Stimulated activated CD4-positive, alpha-beta T cell treated with anti-CD3 and anti-CD28 coated beads, Interleukin-1b, Interleukin-23, amount 100 ng/mL, for 1 hour (primary cell): Measurements from ENCODE around the gene FGR.
"Not testable (repeated sequence)": the region's sequence is repeated elsewhere in the genome, so short reads cannot be mapped to it uniquely, and the experiment has no call there.

Source experiments
- DNase-seq, 2 donors: peaks; one replicate each; pipeline ENCODE4 v3.0.0-alpha.2; 2020; ENCODE audit warnings: low read depth in 2 of 2

Gene FGR

DNA sequence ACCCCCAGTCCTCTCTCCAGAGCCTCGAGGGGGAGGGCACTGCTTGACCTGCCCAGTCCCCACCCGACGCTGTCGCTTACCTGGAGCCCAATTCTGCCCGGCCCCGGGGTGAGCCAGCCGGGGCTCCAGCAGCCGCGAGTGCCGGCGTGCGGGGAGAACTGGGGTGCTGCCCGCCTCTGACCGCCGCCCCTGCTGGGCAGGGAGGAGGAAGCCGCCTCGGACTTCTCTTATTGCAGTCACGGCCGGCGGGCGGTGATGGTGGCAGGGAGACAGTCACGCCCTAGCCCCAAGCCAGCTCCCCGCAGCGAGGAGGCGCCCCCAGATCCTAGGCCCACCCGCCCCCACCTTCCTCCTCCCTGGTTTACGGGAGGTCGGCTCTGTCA is at the start of gene FGR:
Gene FGR, minus strand, starts transcription at position 201 of the 383 bp plus-strand sequence. CDS start 11,269 bp downstream, outside the sequence.
- DNase-seq: no peak

- no peak for DNase-seq
Measured at GRCh38 chr1:27684176-27684575, 49.2 kb upstream of the FGR start.

- no peak for DNase-seq
Measured at GRCh38 chr1:27682351-27682944, 47.5 kb upstream of the FGR start.

DNA sequence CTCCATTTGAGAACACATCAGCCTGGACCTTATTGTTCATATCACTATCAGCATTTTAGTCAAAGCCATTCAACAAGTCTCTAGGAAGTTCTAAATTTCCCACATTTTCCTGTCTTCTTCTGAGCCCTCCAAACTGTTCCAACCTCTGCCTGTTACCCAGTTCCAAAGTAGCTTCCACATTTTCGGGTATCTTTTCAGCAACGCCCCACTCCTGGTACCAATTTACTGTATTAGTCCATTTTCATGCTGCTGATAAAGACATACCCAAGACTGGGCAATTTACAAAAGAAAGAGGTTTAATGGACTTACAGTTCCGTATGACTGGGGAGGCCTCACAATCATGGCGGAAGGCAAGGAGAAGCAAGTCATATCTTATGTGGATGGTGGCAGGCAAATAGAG is 46.6 kb upstream of the FGR start:
- not testable (repeated sequence) for DNase-seq

DNA sequence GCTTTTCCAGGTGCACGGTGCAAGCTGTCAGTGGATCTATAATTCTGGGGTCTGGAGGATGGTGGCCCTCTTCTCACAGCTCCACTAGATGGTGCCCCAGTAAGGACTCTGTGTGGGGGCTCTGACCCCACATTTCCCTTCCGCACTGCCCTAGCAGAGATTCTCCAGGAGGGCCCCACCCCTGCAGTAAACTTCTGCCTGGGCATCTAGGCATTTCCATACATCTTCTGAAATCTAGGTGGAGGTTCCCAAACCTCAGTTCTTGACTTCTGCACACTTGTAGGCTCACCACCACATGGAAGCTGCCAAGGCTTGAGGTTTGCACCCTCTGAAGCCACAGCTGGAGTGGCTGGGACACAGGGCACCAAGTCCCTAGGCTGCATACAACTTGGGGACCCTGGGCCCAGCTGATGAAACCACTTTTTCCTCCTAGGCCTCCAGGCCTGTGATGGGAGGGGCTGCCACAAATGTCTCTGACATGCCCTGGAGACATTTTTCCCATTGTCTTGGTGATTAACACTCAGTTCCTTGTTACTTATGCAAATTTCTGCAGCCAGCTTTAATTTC is 45.3 kb upstream of the FGR start:
- DNase-seq: not testable (repeated sequence)

DNA sequence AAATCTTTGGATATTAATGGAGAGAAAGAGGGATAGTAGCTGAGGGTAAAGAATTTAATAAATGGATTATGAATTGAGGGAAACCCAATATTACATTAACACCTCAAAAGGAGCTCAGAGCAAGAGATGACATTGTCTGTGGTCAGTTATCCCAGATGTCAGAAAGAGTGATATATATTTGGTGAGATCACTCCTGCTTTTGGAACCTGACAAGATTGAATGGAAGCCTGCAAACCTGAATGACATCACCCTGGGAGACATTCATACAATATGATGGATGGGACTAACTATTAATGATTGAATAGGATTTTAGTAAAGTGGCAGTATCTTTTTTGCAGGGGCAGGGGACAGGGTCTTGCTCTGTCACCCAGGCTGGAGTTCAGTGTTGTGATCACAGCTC is 43.8 kb upstream of the FGR start:
- DNase-seq: no peak

DNA sequence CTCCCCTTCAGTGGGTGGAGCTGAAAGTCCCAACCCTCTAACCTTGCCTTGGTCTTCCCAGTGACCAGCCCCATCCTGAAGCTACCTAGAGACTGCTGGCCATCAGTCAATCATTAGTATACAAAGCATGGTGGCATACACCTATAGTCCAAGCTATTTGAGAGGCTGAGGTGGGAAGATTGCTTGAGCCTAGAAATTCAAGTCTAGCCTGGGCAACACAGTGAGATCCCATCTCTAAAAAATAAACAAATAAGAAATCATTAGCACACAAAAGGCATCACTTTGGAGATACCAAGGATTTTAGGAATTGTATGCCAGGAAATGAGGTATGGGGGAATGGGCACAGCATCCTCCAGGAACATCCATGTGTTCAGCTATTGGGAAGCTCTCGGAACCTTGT is 41.4 kb upstream of the FGR start:
- no peak for DNase-seq

DNA sequence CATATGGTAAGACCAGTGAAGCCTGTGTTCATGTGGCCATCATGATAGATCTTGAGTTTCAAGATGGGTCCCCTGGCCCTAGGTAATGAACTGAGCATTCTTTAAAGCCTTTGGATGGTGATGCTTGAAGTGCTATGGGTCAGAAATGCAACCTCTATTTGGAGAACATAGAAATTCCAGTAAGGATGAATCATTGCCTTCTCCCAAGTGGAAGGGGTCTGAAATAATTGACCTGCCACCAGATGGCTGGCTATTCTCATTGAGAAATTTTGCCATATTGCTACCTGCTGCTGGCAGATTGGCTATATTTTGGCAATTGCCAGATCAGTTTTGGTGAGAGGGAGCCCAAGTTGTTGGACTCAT is 37.7 kb upstream of the FGR start:
- no peak for DNase-seq

- peak; percentile 34 to 36 for DNase-seq
Measured at GRCh38 chr1:27671964-27672749, 37.2 kb upstream of the FGR start, which contains the start of gene IFI6. TSS of gene IFI6 (minus strand) at chr1:27672192. CDS start at chr1:27669314, 2,878 bp downstream.

DNA sequence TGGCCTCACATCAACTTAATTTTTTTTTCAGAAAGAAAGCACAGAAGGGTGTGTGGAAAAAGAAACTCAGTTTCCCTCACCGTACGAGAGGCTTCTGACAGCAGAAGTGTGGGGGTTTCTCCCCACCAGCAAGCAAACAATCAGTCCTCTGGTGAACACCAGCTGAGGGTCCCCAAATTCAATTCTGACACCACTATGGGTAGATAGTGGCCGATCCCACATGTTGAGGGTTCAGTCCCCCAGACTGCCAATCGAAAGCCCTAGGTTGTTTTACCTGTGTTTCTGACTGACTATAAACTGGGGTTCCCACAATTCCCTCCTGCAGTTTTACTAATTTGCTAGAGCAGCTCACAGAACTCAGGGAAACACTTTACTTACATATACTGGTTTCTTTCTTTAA is 34.9 kb upstream of the FGR start:
- DNase-seq: no peak

DNA sequence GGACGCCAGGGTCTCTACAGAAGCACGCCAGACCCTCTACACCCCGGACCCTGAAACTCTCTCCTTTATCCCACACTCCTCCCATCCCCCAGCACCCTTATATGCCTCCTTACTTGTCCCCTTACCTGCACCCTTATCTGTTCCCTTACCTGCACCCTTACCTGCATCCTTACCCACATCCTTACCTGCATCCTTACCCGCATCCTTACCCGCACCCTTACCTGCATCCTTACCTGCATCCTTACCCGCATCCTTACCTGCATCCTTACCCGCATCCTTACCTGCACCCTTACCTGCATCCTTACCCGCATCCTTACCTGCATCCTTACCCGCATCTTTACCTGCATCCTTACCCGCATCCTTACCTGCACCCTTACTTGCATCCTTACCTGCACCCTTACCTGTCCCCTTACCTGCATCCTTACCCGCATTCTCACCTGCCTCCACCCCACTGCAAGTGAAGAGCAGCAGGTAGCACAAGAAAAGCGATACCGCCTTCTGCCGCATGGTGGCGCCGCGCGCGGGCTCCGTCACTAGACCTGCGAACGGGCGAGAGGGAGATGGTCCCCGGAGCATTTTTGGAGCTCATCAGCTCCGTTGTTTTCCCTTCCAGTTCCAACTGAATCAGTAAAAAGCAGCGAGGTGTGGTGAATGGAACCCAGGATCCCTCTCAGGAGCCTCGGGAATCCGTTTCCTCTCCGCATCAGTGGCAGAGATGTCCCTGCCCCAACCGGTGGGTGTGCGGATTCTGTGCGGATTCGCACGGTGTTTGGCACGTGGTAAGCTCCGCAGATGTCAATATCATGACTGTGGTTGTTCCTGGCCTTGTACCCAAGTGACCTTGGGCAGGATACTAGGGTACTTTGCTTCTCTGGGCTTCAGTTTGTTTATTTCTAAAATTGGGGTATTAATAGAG is 34.1 kb upstream of the FGR start:
- DNase-seq: peak; percentile 57 to 91

DNA sequence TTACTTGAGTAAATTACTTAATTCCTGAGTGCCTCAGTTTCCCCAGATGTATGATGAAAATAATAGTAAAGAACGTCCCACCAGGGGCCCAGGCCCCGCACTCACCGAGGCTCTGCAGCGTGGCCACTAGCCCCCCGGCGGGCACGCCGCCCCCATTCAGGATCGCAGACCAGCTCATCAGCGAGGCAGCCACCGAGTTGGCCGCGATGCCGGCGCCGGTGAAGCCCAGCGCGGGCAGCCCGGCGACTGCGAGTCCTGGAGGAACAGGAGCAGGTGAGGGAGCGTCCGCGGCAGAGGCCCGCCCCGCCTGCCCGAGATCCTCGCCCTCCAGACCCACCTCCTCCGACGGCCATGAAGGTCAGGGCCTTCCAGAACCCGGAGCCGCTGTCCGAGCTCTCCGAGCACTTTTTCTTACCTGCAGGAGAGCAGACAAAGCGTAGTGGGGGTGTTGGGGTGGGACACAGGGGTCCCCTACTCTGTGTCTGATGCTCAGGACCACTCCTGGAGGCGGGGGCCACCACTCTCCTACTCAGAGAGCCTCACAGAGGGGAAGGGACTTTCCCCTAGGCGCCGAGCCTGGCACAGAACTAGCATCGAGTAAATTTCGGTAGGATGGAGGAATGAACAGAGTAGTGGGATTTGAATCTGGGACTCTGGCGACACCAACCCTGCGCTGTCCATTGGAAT is 33.3 kb upstream of the FGR start:
- DNase-seq: no peak

DNA sequence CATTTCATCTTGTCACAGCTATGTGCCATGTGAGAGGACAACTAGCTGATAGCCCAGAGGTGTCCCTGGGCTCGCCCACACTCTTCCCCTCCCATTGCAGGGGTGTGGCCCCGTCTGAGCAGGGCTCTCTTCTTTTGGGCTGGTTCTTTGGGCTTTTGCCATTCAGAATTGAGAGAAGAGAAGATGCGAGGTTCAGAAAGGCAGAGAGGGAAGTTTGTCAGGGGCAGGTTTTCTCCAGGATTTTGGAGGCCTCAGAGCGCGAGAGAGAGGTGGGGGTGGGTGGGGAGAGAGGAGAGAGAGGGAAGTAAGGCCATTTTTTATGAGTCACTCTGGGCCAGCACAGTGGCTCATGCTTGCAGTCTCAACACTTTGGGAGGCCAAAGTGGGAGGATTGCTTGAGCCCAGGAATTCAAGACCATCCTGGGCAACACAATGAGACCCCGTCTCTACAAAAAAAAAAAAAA is 31.8 kb upstream of the FGR start:
- no peak for DNase-seq

GRCh38 chr1:27666294-27666693 is 31.3 kb upstream of the FGR start:
- no peak for DNase-seq

DNA sequence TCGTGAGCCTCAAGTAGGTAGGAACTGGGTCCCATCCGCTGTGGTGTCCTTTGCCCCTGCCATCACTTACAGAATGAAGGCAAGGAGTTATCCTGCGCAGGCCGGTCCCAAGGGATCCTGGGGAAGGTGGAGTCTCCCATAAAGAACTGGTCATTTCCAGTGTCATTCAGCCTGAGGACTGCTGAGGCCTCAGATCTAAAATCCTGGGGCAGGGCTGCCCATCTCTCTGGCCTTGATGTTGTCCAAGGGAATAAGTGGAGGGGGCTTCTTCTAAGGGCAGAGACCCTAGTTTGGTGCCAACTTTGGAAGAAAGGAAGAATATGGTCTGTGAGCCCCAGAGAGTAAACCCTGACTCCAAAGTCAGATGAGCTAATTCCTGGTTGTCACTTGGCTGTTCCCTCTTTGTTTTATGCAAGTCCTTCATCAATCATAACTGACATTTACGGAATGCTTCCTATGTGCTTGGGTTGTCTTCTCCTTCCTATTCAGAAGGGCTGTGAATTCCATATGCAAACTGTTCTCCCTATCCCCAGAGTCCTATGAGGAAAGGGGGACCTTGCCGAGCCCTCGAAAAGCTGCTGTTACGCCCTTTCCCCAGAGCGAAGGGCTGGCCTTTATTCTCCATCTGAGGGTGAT is 30.1 kb upstream of the FGR start:
- DNase-seq: no peak

DNA sequence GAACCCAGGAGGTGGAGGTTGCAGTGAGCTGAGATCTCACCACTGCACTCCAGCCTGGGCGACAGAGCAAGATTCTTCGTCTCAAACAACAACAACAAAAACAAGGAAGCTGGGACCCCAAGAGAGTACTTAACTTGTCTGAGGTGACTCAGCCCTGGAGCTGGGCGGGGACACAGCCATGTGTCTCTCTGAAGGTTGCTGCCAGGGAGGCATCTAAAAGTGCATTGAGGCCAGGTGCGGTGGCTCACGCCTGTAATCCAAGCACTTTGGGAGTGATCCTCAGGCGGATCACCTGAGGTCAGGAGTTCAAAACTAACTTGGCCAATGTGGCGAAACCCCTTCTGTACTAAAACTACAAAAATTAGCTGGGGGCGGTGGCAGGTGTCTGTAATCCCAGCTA is 29.3 kb upstream of the FGR start:
- no peak for DNase-seq

DNA sequence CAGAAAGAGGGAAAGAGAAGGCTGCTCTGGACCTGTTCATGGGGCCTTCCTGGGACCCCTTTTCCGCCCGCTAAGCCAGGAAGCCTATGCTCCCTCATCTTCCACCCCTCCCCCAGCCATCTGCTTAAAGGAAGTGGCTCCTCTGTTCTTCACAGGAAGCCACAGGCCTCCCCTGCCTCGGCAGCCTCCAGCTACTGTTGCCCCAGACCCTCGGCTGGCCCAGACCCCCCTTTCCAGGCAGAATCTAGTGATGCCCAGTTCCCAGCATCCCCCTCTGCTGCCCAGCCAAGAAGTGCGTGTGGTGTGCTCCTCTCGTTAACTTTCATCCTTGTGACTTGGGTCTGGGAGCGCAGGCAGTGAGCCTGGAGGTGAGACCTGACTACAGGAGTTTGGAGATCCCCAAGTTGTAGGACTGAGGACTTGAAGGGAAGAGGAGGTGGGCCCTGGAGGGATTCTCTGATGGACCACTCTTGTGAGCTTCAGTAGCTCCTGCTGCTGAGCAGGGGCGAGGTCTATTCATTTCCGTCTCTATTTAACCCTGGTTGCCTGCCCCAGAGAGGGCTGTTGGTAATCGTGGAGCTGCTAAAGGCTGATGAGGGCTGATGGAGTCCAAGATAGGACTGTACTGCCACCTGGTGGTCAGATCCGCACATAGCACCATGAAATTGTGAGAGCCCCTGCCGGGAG is 27.9 kb upstream of the FGR start:
- peak; percentile 81 to 93 for DNase-seq

DNA sequence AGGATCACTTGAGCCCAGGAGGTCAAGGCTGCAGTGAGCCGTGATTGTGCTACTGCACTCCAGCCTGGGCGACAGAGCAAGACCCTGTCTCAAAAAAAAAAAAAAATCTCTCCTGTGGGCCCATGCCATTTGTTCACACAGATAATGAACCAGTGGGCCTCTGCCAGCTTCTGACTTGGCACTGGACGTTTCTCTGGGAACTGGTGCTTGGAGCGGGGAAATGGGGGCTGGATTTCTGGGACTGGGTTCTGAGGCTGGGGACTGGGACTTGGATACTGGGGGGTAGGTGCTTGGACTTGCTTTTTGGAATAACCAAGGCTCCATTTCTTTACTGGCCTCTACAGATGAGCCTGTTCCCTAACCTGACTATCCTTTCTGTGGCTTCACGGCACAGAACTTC is 27.3 kb upstream of the FGR start:
- no peak for DNase-seq

GRCh38 chr1:27661412-27662075 is 26.6 kb upstream of the FGR start:
- DNase-seq: no peak
